ENCODE measurements around the gene DCUN1D2.
"Not testable (repeated sequence)": the region's sequence is repeated elsewhere in the genome, so short reads cannot be mapped to it uniquely, and the experiment has no call there.

DCUN1D2 gene

GRCh38 chr13:113460599-113460998, 29.9 kb downstream of the DCUN1D2 start:
- no peak for DNase-seq

GRCh38 chr13:113460064-113460555, 30.4 kb downstream of the DCUN1D2 start:
- no peak for DNase-seq

GRCh38 chr13:113458253-113459065, 32.1 kb downstream of the DCUN1D2 start:
- DNase-seq, result no peak

GRCh38 chr13:113457510-113457909, 33.0 kb downstream of the DCUN1D2 start:
- DNase-seq, result no peak

GRCh38 chr13:113456116-113456702, 34.3 kb downstream of the DCUN1D2 start:
- DNase-seq, result no peak

GRCh38 chr13:113455384-113455783, 35.1 kb downstream of the DCUN1D2 start:
- DNase-seq, result no peak

- no peak for DNase-seq
Observed at GRCh38 chr13:113454936-113455335, 35.6 kb downstream of the DCUN1D2 start.

GRCh38 chr13:113452942-113453901, 37.3 kb downstream of the DCUN1D2 start, which contains the start of gene ADPRHL1:
ADPRHL1 (minus strand) TSS chr13:113453488; CDS start chr13:113453437, 51 bp downstream.
- peak; percentile 81 for DNase-seq

- DNase-seq, result peak; percentile 51
Observed at GRCh38 chr13:113452466-113452865, 38.0 kb downstream of the DCUN1D2 start.

- DNase-seq, result no peak
Observed at GRCh38 chr13:113451951-113452421, 38.5 kb downstream of the DCUN1D2 start.

- not testable (repeated sequence) for DNase-seq
Observed at GRCh38 chr13:113450861-113451620, 39.5 kb downstream of the DCUN1D2 start.

GRCh38 chr13:113450348-113450744, 40.2 kb downstream of the DCUN1D2 start:
- DNase-seq, result not testable (repeated sequence)

GRCh38 chr13:113449693-113450347, 40.7 kb downstream of the DCUN1D2 start:
- DNase-seq, result no peak

GRCh38 chr13:113448885-113449692, 41.4 kb downstream of the DCUN1D2 start:
- DNase-seq, result peak; percentile 99

- DNase-seq, result peak; percentile 67
Observed at GRCh38 chr13:113448545-113448884, 42.0 kb downstream of the DCUN1D2 start.

- no peak for DNase-seq
Observed at GRCh38 chr13:113447596-113447995, 42.9 kb downstream of the DCUN1D2 start.

- DNase-seq, result no peak
Observed at GRCh38 chr13:113446488-113446854, 44.0 kb downstream of the DCUN1D2 start.

GRCh38 chr13:113445791-113446487, 44.6 kb downstream of the DCUN1D2 start:
- no peak for DNase-seq

- no peak for DNase-seq
Observed at GRCh38 chr13:113443991-113444390, 46.5 kb downstream of the DCUN1D2 start.

- DNase-seq, result no peak
Observed at GRCh38 chr13:113442985-113443362, 47.5 kb downstream of the DCUN1D2 start.

All from DMS79 treated with DMSO at 0.1 percent for 48 hours (cell line).